GM12874 (cell line): ENCODE measurements around the gene KLK1.

Experiments used
- TF ChIP-seq, protein P1 (sequence below): IDR thresholded peaks from 2 replicates; pipeline ENCODE4 v1.5.1; 2011; ENCODE audit warnings: low read depth, mild to moderate bottlenecking, control low read depth, low read length, moderate library complexity; ENCODE audit not compliant: insufficient read depth

The KLK1 gene

DNA sequence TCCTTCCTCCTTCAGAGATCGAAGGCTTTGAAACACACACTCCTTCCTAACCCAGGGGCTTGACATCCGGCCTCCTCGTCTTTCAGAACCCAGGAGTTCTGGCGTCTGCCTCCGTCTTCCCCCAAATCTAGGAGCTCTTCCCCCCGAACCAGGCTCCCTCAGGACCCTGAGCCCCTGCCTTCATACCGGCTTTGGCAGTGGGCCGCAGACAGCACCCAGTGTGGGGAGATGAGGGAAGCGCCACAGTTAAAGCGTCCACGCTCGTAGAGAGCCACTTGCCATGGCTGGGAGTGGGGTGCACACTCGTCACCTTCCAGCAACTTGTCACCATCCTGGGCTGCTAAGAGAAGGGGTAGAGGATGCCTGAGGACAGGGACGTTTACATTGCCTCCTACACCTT is 3.9 kb upstream of the KLK1 start:
- TF ChIP-seq, protein P1, sequence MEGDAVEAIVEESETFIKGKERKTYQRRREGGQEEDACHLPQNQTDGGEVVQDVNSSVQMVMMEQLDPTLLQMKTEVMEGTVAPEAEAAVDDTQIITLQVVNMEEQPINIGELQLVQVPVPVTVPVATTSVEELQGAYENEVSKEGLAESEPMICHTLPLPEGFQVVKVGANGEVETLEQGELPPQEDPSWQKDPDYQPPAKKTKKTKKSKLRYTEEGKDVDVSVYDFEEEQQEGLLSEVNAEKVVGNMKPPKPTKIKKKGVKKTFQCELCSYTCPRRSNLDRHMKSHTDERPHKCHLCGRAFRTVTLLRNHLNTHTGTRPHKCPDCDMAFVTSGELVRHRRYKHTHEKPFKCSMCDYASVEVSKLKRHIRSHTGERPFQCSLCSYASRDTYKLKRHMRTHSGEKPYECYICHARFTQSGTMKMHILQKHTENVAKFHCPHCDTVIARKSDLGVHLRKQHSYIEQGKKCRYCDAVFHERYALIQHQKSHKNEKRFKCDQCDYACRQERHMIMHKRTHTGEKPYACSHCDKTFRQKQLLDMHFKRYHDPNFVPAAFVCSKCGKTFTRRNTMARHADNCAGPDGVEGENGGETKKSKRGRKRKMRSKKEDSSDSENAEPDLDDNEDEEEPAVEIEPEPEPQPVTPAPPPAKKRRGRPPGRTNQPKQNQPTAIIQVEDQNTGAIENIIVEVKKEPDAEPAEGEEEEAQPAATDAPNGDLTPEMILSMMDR, result no peak

DNA sequence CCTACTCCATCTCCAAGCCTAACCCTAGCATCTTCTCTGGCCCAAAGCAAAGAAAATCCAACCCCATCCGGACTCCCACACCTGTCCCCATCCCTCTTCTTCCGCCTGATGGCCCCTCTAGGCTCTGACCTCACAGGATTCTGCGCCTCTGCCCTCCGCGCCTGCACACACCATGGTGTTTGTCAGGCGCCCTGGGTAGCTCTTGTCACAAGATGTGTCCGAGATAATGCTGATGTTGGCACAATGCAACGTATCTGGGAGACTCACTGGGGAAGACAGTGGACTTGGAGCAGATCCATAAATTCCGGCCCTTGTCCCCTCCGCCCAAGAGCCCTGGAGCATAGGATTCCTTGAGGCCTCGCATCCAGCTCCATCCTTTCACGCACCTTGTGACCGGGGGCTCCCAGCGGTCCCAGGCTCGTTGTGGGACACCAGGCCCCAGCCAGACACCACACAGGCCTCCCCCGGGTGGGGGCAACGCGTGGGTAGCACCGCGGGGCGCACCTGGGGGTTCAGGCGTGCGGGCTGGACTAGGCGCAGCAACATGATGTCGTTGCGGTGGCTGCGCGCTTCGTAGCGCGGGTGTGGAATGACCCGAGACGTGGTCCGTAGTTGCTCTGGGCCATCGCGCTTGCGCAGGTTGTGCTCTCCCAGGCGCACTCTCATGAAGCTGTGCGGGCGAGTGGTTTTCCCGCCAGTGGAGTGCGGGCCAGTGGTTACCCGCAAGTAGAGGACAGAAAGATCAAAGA is 3.1 kb upstream of the KLK1 start:
- TF ChIP-seq, protein P1, result no peak

DNA sequence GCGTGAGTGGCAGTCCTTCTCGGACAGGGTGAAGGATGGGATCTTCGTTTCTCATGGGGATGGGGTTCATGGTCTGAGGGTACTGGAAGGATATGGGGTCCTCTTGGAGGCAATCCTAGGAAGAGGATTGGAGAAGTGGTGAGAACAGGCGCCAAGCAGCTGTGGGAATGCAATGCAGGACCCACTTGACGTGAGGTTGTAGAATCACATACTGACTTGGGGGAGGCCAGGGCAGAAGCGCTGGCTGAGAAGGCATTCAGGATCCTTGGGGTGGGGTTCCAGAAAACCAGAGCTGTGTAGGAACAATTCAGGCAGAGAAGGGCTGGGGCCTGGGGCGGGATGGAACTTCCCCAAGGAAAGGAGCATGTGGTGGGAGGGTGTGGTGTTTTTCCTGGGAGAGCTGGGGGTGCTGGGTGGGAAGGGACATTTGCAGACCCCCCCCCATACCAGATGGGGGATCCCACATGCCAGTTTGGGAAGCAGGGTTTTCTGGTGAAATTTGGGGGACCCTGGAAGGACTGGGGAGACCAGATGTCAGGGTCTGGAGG is 852 bp downstream of the KLK1 start:
- TF ChIP-seq, protein P1, result no peak

DNA sequence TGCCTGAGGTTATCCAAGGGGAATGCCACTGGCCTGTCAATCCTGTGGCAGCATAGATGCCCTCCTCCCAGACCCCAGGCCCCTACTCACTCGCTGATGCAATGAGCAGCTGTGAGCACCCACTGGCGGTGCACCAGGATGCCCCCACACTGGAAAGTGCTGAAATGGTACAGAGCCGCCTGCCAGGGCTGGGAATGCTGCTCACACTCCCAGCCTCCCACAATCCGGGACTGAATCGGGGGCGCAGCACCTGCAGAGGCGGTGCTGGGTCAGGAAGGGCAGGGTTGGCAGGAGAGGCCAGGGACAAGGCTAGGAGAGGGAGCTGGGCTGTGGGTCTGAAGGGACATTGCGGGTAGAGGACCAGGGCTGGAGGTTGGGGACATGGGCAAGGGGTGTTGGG is 2.0 kb downstream of the KLK1 start:
- TF ChIP-seq, protein P1, result no peak

DNA sequence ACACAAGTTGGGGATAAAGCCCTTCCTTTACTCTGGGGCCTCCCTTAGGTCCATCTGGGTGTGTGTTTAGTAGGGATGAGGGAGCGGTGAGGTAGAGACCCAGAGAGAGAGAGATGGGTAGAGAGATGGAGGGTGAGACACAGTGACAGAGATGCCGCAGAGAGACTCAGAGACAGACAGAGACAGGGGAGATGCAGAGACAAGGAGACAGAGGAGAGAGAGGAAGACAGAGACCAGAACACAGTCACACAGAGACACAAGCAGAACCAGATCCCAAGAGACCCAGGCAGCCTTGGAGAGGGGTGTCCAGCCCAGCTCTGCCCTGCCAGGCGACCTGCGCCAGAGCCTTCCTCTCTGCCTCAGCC is 2.4 kb downstream of the KLK1 start:
- TF ChIP-seq, protein P1, result no peak

DNA sequence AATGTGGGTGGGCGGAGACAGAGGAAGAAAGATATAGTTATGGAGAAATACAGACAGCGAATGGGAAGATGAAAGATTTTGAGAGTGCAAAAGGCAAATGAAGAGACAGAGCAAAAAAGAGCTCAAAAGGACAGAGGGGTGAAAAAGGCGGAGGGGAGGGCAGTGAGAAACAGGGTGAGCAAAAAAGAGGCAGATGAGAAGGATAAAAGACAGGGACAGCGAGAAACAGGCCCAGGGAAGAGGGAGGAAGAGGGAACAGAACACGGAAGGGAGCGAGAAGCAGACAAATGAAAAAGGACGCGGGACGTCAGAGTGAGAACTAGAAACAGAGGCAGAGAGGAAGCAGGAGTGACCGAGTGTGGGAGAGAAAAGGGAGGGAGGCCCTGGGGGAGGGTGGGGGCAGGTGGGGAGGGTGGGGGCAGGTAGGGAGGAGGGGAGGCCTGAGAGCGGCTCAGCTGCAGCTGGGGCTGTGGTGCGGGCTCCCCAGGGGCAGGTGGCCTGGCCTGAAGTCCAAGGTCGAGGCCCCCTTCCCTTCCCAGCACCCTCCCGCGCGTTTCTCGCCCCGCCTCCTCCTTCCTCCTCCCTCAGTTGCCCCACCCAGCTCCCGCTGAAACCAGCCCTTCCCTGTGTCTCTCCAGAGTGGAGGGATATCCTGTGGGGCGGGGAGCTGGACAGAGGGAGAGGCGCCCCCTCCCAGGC is 2.9 kb downstream of the KLK1 start:
- TF ChIP-seq, protein P1, result no peak

DNA sequence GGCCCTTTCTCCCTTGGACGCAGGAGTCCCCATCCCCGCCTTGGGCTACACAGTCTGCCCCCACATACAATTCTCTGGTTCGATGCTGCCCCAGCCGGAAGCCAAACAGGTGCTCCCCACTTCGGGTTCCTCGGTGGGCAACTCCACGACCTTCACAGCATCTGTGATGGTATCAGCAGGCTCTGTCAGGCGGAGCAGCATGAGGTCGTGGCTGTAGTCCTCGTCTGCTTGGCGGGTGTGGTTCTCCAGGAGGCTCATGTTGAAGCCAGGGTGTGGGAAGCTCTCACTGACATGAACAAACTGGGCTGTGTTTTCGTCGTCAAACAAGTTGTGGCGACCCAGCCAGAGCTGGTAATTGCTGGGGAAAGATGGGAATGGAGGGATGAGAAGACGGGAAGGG is 3.5 kb downstream of the KLK1 start:
- TF ChIP-seq, protein P1, result no peak
